G401.6 (cell line): Measurements from ENCODE around the gene IL1A.
A peak's percentile ranks its signal among the peaks of the same experiment; 100 is the strongest.

Experiments
- FAIRE-seq: peaks from 2 replicates; lab custom pipeline; 2012; peaks lifted over from hg19 to GRCh38; lab: Jason Lieb, UNC

IL1A gene

DNA sequence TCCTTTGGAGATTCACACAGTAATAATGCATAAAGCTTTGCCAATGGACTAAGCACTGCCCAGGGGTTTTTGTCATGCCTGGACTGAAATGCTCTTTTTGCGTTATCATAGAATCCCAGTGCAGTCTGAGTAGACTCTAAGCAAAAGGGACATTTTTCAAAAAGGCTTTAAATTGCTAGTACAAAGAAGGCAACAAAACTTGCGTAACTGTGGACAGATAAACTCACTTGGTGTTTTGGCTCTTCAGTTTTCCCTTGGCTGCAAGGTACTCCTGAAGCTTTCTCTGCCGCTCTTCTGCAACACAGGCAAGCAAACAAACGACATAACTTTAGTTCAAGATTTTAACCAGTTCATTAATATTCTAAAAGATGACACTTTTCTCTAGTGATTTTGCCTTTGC, 22.0 kb downstream of the IL1A start:
- FAIRE-seq = no peak

DNA sequence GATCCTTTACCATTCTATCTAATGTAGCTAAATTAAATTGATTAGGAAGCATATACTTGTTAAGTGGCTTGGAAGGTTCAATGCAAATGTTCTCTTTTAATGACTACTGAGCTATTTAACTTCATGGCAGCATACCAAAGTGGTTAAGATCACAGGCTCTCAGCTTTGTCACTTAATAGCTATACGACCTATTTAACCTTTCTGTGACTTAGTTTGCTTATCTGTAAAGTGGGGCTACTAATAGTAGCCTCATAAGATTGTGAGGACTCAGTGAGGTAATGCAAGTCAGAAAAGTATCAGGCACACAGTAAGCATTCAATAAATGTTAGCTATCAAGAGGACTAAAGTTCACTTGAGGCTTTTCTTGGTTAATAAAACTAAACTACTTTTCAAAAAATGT, 24.1 kb downstream of the IL1A start:
- FAIRE-seq = no peak

DNA sequence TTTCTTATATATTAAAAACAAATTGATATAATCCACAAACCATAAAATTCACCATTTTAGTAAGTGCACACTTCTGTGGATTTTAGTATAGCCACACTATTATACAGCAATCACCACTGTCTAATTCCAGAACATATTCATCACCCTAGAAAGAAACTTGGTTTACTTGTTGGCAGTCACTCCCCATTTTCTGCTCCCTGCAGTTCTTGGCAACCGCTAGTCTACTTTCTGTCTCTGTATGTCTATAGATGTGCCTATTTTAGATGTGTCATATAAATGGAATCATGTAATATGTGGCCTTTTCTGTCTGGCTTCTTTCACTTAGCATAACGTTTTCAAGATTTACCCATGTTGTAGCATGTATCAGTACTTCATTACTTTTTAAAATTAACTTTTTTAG, 25.6 kb downstream of the IL1A start:
- no peak for FAIRE-seq

DNA sequence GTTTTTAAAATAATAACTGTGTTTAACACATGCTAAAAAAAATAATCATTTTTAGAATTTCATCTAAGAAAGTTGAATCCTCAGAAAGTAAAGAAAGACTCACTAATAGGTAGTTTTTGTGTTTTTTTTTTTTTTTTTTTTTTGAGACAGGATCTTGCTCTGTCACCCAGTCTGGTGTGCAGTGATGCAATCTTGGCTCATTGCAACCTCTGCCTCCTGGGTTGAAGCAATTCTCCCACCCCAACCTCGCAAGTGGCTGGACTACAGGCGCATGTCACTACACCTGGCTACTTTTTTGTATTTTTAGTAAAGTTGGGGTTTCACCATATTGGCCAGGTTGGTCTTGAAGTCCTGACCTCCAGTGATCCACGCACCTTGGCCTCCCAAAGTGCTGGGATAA, 27.0 kb downstream of the IL1A start:
- no peak for FAIRE-seq

DNA sequence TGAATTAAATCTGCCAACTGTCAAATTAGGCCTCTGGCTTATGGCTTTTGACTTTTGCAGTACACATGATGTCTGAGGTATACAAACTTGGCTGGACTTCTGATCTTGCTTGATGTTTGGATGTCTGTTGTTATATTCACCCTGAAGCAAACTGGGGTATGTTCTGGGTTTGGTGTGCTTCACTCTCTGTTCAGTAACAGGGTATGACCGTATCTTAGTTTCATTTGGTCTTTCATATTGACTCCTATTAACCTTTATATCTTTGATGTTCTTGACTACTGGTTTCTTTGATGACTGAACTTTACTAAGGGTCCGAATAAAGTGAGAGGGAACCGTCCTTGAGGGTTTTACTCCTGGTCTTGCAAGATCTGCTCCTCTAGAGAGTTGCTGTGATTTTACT, 28.1 kb downstream of the IL1A start:
- no peak for FAIRE-seq

DNA sequence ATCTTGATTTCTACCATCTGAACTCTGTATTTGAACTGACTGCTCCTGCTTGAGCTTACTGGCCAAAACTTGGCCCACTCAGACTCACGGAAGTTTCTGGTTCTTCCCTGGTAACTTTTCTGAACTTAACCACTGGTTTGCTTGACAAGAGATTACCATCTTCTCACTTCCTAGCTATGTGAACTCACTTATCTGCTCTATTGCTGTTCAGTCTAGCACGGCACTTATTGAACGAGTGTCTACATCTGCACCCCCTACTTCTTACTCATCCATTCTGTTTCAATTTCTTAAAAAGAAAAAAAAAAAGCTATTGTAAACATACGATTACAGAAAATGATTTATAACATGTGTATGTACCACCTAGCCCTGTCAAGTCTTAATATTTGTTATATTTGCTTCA, 28.8 kb downstream of the IL1A start:
- no peak for FAIRE-seq

DNA sequence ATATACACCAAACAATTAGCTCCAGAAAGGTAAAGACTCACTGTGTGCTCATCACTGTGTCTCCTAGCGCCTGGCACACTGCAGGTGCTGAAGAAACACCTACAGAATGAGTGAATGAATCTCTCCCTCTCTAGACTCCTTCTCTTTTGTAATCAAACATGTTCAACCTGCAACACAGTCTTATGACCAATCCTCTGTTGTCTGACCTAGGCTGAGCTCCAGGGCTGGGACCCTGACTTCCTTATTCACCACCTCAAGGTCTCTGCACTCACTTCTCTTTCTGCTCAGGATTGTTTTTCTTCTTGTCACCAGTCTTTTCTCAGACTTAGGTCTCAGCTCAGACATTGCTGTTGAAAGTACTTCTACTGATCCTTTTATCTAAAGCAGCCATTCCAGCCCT, 29.7 kb downstream of the IL1A start:
- no peak for FAIRE-seq

DNA sequence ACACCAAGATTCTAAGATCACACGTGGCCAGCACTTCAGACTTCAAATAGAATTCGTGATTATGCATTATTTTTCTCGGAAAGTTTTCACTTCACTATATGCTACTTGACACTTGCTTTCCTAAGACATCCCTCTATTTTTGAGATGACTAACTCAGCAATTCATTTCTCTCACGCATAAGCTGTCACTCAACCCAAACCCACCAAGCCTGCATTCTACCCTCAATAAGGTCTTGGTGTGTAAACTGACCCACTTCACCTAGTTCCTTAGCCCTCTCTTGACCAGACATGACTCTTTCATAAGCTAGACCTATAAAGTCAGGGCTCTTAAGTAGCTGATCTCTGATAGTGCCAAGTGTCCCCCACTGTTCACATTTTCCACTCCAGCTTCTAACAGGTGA, 31.6 kb downstream of the IL1A start:
- no peak for FAIRE-seq

DNA sequence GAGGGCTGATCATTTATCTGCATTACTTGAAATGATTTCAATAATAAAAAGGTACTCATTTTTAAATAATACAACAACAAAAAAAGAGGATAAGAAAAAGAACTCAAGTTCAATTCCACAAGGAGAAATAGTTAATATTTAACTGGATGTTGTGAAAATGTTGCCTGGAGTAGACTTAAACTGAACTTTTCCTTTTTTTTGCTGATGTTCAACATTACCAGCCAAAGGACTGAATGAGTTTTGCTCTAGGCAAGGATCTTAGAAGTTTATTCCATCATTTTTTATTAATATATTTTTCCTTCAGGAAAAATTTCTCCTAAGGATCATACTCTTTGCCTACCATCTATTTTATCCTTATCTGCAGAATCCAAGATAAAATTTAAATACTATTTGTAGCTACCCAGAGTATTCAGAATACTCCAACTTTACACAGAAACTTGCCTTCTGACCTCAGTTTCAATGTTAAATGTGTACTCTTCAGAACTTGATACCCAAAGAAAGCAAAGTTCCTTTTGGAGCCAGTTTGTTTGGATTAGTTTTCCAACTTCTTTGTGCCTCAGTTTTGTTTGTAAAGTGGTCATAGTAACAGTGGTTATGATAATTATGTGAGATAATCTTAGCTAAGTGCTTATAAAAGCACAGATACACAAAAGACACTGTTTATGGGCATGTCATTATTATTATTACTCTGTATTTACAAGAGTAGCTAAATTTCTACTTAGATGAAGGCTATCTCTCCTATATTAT, 32.7 kb downstream of the IL1A start:
- FAIRE-seq = peak; percentile 65

DNA sequence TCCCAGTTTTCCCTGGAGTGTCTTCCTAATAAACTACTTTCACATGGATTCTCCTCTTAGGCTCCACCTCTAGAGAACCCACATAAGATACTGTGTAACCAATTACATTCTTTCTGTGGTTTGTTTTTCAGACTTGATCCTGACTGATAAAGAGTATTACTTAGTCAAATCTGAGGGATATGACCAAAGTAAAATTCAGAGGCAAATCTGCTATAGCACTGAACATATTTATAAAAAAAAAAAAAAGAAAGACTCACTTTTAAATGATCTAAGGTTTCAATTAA, 33.8 kb downstream of the IL1A start:
- FAIRE-seq = peak; percentile 61

DNA sequence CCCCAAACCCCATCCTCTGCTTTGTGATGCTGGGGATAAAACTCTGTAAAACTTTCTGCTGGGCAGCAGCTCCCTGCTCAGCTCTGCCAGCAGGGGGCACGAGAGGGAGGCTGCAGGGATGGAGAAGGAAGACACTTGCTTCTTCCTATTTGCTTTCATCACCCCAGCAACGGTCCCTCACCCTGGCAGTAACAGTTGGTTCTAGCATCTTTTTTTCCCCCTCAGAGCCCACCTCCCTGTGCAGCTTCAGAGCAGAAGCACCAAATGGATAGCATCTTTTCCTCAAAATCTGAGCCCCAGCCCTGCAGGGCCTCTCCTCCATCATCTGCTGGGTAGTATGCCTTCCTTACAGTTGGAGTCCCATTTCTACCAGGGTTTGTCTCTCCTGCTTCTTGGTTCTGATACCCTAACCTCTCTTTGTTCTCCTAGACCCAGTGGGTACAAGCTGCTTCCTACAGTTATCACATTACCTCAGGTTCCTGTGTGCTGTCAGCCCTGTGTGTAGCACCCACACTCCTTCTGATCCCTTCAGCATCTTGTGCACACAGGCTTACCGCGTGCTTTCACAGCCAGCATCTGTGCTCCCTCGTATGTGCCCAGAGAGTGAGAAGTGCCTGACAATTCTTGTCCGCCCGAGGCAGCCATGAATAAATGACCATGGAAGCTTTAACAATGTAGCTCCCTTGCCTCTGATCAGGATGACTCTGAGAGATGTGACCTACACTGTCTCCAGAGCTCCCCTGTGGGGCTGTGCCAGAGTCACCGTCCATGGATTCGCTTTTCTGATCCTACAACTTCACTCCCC, 34.3 kb downstream of the IL1A start:
- no peak for FAIRE-seq

DNA sequence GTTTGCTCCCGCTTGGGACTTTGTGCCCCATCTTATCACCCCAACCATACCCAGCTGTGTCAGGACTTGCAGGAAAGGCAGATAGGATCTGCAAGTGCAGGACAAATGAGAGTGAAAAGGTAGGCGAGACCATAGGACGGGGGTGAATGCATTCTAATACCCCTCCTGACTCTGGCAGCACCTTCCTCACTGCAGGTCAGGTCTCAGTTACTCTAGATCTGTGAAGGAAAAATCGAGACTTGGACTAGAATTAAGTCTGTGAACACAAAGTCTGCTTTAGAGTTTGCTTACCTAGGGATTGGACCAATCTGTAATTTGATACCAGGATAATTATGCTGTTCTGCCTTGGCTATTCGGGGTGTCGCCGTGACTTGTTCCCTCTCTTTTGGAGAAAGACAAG, 43.8 kb downstream of the IL1A start:
- FAIRE-seq = no peak

DNA sequence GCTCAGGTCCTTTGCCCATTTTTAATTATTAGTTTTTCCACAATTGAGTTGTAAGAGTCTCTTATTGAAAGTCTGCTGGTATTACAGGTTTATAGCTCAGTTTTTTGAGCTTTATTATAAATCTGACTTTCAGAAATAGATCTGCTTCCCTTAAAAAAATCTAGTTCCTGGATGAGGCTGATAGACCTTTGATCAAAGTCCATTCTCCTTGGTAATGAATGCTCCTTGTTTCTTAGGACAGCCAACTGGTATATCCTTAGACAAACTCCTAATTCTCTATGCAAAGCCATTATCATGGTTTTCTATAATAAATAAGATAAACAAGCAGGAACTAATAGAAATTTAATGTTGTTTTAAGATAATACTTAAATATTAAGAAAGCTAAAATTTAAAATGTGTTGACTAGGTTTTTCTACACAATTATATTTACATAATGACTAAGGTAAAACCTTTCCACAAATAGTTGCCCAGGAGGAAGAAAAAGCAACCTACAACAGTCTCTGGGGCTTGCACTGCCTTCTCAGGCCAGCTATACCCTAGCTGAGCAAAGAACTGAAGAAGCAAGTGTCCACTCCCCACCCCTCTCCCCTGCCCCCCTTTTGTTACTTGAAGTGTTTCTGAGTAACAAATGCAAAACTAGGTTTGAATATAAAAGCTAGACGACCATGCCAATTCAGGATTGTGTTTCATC, 46.6 kb downstream of the IL1A start:
- no peak for FAIRE-seq

DNA sequence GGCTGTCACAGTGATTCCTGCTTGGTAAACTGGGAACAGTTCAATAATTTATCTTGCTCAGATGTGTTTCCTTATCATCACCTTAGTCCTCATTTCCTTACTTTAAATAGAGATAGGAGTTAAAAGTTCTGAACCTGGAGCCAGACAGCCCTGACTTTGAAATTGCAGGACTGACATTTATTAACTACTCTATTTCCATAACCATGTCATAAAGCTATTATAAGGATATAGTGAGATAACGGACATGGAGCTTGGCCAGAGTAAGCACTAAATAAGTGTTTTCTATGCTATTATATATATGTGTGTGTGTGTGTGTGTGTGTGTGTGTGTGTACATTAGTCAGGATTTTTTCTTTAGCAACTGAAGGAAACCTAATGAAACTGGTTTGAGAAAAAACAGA, 50.4 kb downstream of the IL1A start:
- no peak for FAIRE-seq

DNA sequence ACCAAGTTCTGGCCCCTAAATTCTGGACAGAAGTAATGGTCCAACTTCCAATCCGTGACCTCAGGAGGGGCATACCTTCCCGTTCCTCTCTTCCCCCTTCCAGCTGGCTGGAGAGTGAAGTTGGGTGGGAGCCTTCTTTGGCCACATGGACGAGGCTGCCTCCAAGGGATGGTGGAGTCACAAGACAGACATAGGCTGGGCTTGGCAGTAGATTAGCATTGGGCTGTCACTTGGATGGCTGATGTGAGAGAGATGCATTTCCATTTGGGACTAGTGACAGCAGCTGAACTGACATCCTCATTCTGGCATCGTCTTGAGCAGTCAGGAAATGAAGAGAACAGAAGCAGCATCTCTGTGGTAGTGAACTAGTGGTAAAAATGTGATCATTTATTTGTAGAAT, 50.8 kb downstream of the IL1A start:
- FAIRE-seq = no peak

DNA sequence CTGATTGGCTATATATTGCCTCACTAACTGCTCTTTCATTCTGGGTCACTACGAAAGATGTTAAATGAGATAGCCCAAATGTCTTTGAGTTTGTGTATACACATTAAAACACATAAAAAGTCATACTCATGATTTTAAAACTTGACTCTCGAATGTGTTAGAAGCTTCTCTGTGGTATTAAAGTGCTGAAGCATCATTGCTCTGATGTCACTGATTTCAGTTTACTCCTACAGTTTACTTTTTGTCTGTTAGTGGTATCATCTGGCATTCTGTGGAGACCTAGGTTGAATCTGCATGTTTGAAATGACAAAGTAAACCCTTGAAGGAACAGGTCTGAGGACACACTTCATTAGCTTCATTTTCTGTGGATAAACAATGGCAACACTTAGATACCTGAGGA, 52.8 kb downstream of the IL1A start:
- no peak for FAIRE-seq

DNA sequence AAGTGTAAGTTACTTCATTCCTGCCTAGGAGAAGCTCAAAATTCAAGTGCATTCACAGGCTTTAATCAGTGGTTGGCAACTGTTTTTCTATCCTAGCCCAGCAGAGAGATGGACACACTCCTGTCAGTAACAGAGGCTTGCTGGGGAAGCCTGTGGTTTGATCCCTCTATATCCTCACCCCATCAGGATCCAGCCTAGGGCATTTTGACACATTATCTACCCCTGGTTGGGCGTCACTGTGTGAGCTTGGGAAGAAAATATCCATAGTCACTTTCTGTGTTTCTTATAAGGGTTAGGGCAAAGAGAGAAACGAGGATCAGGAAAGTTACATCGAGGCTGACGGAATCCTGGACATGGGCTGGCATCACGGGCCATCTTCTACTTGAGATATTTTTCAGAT, 53.5 kb downstream of the IL1A start:
- no peak for FAIRE-seq

DNA sequence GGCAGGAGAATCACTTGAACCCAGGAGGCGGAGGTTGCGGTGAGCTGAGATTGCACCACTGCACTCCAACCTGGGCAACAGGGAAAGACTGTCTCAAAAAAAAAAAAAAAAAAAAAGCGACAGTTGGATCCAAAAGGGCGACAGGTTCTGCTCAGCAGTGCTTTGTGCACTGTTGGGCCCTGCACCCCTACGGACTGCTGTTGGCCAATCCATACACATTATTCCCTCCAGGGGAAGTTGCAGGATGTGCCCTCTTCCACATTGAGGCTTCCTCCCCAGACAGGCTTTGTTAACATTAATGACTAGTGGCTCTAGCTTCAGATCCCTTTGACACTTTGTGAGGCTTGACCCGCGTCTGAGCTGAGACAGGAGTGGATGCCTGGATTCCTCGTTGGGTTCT, 54.1 kb downstream of the IL1A start:
- FAIRE-seq = no peak

DNA sequence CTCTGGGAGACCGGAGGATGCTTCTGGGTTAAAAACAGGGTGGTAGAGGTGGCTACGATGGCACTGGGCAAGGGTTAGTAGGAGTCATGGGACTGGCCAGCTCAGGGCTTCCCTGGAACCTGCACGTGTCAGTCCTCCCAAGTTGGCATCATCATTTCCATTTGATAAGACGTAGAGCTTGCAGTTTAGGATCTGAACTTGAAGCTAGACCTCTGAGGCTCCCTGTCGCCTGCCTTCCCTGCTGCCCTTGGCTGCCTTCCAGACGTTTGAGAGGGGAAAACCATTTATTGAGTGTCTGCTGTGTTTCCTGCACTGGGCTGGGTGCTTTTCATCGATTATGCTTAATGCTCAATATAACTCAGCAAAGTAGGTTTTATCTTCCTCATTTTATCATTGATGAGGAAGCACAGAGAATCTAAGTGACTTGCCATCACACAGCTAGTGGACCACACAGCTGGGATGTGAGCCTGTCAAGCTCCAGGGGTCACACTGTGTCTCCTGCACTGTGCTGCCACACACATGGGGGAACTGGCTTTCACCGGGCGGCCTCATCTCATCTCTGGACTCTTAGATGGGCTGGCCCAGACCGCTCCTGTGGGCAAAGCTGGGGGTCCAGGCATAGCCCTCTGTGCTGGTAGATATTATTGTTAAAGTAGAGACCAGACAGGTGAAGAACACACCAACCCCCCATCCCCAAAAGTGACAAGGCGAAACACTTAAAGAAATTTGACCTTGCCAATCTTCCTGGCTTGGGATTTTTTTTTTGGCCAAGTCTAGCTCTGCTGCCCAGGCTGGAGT, 55.7 kb downstream of the IL1A start:
- no peak for FAIRE-seq

DNA sequence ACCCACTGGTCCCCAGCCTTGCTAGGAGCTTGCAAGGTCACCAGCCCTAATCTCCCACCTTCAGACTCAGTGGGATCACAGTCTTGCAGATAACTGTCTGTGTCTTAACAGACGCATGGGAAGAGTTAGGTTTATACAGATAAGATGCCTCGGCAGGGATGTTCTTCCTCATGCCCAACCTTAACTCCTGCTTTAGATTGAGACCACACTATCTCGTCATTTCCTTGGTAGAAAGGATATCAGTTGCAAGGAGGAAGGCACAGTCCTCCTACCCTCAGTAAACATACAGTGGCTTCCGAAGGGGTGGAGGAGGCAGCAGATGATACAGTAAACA, 56.3 kb downstream of the IL1A start:
- FAIRE-seq = no peak

DNA sequence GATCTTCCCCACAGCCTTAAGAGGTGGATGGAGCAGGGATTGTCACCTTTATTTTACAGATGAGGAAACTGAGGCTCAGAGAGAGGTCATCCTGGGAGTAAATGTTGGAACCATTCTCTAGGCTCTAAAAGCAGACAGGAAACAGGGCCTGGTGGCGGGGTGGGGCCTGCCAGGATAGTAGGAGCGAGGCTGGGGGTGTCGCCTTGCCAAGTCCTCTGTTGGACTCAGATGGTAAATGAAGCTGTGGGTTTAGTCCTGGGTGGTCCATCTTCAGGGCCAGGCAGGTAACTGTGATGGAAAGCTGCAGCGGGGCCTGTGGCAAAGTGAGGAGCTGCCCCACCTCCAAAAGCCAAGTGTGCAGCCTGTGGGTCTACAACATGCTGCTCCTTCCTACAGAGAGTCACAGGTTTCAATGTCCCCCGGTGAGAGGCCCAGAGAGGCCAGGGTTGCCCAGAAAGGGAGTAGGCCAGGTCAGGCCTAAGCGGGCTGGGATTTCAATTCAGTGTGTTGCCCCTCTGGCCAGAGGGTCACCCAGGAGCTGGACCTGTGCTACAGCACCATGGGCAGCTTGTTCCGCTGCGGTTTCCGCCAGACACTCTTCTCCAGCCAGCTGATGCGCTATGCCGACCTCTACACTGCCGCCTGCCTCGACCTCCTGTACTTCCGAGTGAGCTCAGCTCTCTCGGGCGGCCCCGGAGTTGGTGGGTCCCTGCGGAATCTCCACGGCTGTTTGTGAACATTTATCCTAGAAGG, 56.8 kb downstream of the IL1A start:
- FAIRE-seq = no peak

DNA sequence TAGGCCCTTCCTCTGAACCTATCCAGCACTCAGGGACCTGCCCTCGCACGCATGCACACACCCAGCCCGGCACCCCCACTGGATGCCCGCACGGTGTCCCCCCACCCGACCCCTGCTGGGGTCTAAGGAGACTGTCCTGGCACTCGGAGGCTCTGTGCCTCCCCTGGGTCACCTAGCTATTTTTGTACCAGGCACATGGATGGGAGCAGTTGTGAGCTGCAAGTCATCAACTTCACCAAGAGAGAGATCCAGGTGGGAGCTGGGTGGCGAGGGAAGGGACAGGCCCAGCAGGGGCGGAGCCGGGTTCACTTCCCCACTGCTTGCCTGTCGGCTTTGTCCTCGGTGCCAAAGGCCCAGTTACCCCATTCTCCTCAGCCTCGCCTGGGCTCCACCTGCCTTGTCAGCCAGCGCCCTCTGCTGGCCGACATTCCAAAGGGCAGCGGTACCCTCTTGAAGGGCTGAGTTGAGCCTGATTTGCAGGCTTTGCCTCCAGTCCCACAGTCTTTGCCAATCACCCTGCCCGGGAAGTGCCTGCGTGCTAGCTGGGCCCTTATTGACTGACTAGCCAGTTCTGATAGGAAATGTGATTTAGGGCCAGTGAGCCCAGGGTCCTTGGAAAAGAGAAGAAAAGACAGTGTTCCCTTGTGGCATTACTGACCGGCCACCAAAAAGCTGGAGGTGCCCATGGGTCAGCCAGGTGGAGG, 57.7 kb downstream of the IL1A start:
- peak; percentile 93 for FAIRE-seq
